HCT116 (cell line): ENCODE results near the gene DLL1. TPM values are rescaled to one million over a fixed set of nuclear protein-coding genes. Genes with fewer than 3 reads are reported as not detected.

Experiments used
- ATAC-seq: fragments of 200-7000 bp; cut with Tn5 transposase; 2 replicates; pipeline ENCODE4 v1.9.1; 2020; ENCODE audit warnings: mild to moderate bottlenecking, moderate library complexity
- BruUV-seq: library from RNA; stranded (reverse); fragments of 400-500 nt; replicated peaks from 2 replicates; lab custom pipeline; 2021; lab: Mats Ljungman, UMichigan
- CTCF ChIA-PET: fragments of 300-600 bp; sonication (Branson Sonifier 250); formaldehyde crosslinking; loops from one replicate; lab custom pipeline; 2021; ENCODE audit warnings: antibody characterized with exemption; lab: Charles Lee
- POLR2A ChIA-PET: fragments of 300-600, 350-600 bp; sonication (Branson Sonifier 250); formaldehyde crosslinking; loops from one replicate; lab custom pipeline; 2021; ENCODE audit warnings: antibody characterized with exemption; lab: Charles Lee
- RAD21 ChIA-PET, 2 experiments: fragments of 300-600 bp; sonication (Branson Sonifier 250); formaldehyde crosslinking; loops; one replicate each; lab custom pipeline; 2023; ENCODE audit warnings: low total read pairs in 2 of 2; ENCODE audit not compliant: uncharacterized antibody in 2 of 2, unreplicated experiment in 2 of 2, low non-redundant PET in 1 of 2; lab: Charles Lee
- DNase-seq: peaks from one replicate; pipeline ENCODE4 v3.0.0-alpha.2; 2010; ENCODE audit warnings: low read depth, low spot score
- H2AFZ ChIP-seq: fragments of 200-600 bp; shearing (Covaris generic), sonication (generic); 2 replicates; pipeline ENCODE4 v1.6.1; 2017; ENCODE audit warnings: low read depth, mixed run types, mixed read lengths, antibody characterized with exemption, low read length; ENCODE audit not compliant: poor library complexity, severe bottlenecking
- H3K27ac ChIP-seq: 2 replicates; pipeline ENCODE4 v1.5.1; 2012; ENCODE audit warnings: low read depth, low read length
- H3K27me3 ChIP-seq: fragments of 200-600 bp; sonication (generic); 2 replicates; pipeline ENCODE4 v1.6.1; 2016; ENCODE audit warnings: mixed run types, low read length, mixed read lengths; ENCODE audit not compliant: insufficient read depth
- H3K36me3 ChIP-seq, 2 experiments: fragments of 200-500 bp in 1 of 2; fragments of 200-600 bp in 1 of 2; sonication (Bioruptor generic) in 1 of 2; sonication (generic) in 1 of 2; 2 replicates each; pipeline versions ENCODE4 v1.5.1 to v1.6.1; 2014 to 2016; ENCODE audit warnings: low read length in 2 of 2, inconsistent platforms in 1 of 2, mixed read lengths in 1 of 2, mixed run types in 1 of 2; ENCODE audit not compliant: insufficient read depth in 2 of 2, control insufficient read depth in 1 of 2
- H3K4me1 ChIP-seq, 2 experiments: fragments of 200-600 bp in 1 of 2; sonication (generic) in 1 of 2; 2 replicates each; pipeline versions ENCODE4 v1.5.1 to v1.6.1; 2012 to 2017; ENCODE audit warnings: low read length in 2 of 2, inconsistent platforms in 1 of 2, mild to moderate bottlenecking in 1 of 2, mixed read lengths in 1 of 2, mixed run types in 1 of 2, moderate library complexity in 1 of 2; ENCODE audit not compliant: insufficient read depth in 2 of 2, control insufficient read depth in 1 of 2
- H3K4me2 ChIP-seq: fragments of 200-600 bp; sonication (generic); 2 replicates; pipeline ENCODE4 v1.6.1; 2017; ENCODE audit warnings: mixed run types, low read length, mixed read lengths
- H3K4me3 ChIP-seq, 2 experiments: fragments of 200-600 bp in 1 of 2; sonication (generic) in 1 of 2; replicated peaks in 1 of 2; 2 replicates each; pipeline ENCODE4 v1.5.1; 2011 to 2016; ENCODE audit warnings: low read length in 2 of 2, control low read depth in 1 of 2, low read depth in 1 of 2, mild to moderate bottlenecking in 1 of 2, mixed read lengths in 1 of 2, mixed run types in 1 of 2
- H3K79me2 ChIP-seq: fragments of 200-600 bp; sonication (generic); 2 replicates; pipeline ENCODE4 v1.6.1; 2017; ENCODE audit warnings: mild to moderate bottlenecking, mixed run types, low read length, moderate library complexity, mixed read lengths; ENCODE audit not compliant: insufficient read depth
- H3K9ac ChIP-seq: fragments of 200-600 bp; sonication (generic); 2 replicates; pipeline ENCODE4 v1.6.1; 2016; ENCODE audit warnings: low read length, mixed read lengths
- H3K9me2 ChIP-seq: fragments of 200-600 bp; sonication (generic), shearing (Covaris generic); 2 replicates; pipeline ENCODE4 v1.6.1; 2017; ENCODE audit warnings: mixed run types, mild to moderate bottlenecking, moderate library complexity; ENCODE audit not compliant: insufficient read depth
- H3K9me3 ChIP-seq, 2 experiments: fragments of 200-500 bp in 1 of 2; fragments of 200-600 bp in 1 of 2; sonication (Bioruptor generic) in 1 of 2; sonication (generic) in 1 of 2; 2 replicates each; pipeline ENCODE4 v1.6.1; 2014 to 2017; ENCODE audit warnings: low read length in 2 of 2, mixed read lengths in 2 of 2, inconsistent platforms in 1 of 2, low read depth in 1 of 2, mild to moderate bottlenecking in 1 of 2, mixed run types in 1 of 2, moderate library complexity in 1 of 2; ENCODE audit not compliant: control insufficient read depth in 1 of 2, insufficient read depth in 1 of 2
- H4K20me1 ChIP-seq: fragments of 200-600 bp; sonication (generic), shearing (Covaris generic); 2 replicates; pipeline ENCODE4 v1.6.1; 2017; ENCODE audit warnings: mixed run types, mild to moderate bottlenecking, moderate library complexity; ENCODE audit not compliant: insufficient read depth
- CBX3 ChIP-seq: IDR thresholded peaks from 2 replicates; pipeline ENCODE4 v1.6.1; 2012; ENCODE audit warnings: low read depth
- ELF1 ChIP-seq: IDR thresholded peaks from 2 replicates; pipeline ENCODE4 v1.6.1; 2012; ENCODE audit warnings: low read depth, borderline replicate concordance
- EZH2 ChIP-seq: fragments of 200-600 bp; sonication (generic); IDR thresholded peaks from 2 replicates; pipeline ENCODE4 v1.6.1; 2017; ENCODE audit warnings: antibody characterized with exemption, mixed run types
- EZH2phosphoT487 ChIP-seq: fragments of 200-600 bp; IDR thresholded peaks from 2 replicates; pipeline ENCODE4 v1.6.1; 2018; ENCODE audit warnings: antibody characterized with exemption, borderline replicate concordance
- FOSL1 ChIP-seq: IDR thresholded peaks from 2 replicates; pipeline ENCODE4 v1.6.1; 2012; ENCODE audit warnings: low read depth
- JUND ChIP-seq: IDR thresholded peaks from 2 replicates; pipeline ENCODE4 v1.6.1; 2012
- MAX ChIP-seq: IDR thresholded peaks from 2 replicates; pipeline ENCODE4 v1.6.1; 2012
- POLR2A ChIP-seq: IDR thresholded peaks from 2 replicates; pipeline ENCODE4 v1.7.0; 2011; ENCODE audit warnings: borderline replicate concordance; ENCODE audit not compliant: insufficient read depth, insufficient read length; ENCODE audit errors: extremely low read depth
- POLR2AphosphoS5 ChIP-seq: IDR thresholded peaks from 2 replicates; pipeline ENCODE4 v1.6.1; 2011; ENCODE audit warnings: mild to moderate bottlenecking, low read depth, low read length, moderate library complexity
- RAD21 ChIP-seq: IDR thresholded peaks from 2 replicates; pipeline ENCODE4 v1.6.1; 2012; ENCODE audit warnings: low read depth, mild to moderate bottlenecking
- SIN3A ChIP-seq: IDR thresholded peaks from 2 replicates; pipeline ENCODE4 v1.6.1; 2012; ENCODE audit warnings: low read depth
- SP1 ChIP-seq: IDR thresholded peaks from 2 replicates; pipeline ENCODE4 v1.6.1; 2012; ENCODE audit warnings: low read depth
- TCF7L2 ChIP-seq: IDR thresholded peaks from 2 replicates; pipeline ENCODE4 v1.7.0; 2011; ENCODE audit warnings: borderline replicate concordance, inconsistent platforms; ENCODE audit not compliant: insufficient read depth, insufficient read length; ENCODE audit errors: extremely low read depth
- ZBTB33 ChIP-seq: IDR thresholded peaks from 2 replicates; pipeline ENCODE4 v1.6.1; 2011; ENCODE audit warnings: mild to moderate bottlenecking, low read length, moderate library complexity; ENCODE audit not compliant: insufficient replicate concordance; ENCODE audit errors: extremely low read depth
- ZFX ChIP-seq: fragments of 450-650 bp; IDR thresholded peaks from 2 replicates; pipeline ENCODE4 v1.6.1; 2017
- intact Hi-C: fragments of 100-400 bp; cut with micrococcal nuclease; formaldehyde crosslinking; loops from 2 replicates; pipeline ENCODE4 v1.10.0; 2022
- total RNA-seq: library from RNA; stranded (reverse); gene quantifications from one replicate; pipeline ENCODE4 v1.2.1, GENCODE V29; 2021; ENCODE audit not compliant: unreplicated experiment

The DLL1 gene
- total RNA-seq, 1 experiment from 2014 or later = 5.3 TPM

- no peak overlapping the region for H2AFZ ChIP-seq
- ChIA-PET CTCF (no interaction called here), RAD21 (no interaction called here), POLR2A (no interaction called here)
- H3K27me3 ChIP-seq = no peaks in the 10 kb centered on the region
- peak overlapping the region; percentile 81 for H3K4me2 ChIP-seq
- no peak for ATAC-seq
- peaks cover 55% of the 10 kb centered on the region for H3K79me2 ChIP-seq
- no peak for DNase-seq
- no TSS peak for BruUV-seq
- TF ChIP-seq SIN3A (peak; percentile 31; the same call in 1 of the 2 replicates), ZBTB33 (no peak)
- H3K27ac ChIP-seq = peak overlapping the region; percentile 75
- H3K36me3 ChIP-seq = no peaks in the 10 kb centered on the region
- H3K9ac ChIP-seq = peak overlapping the region; percentile 94
- H3K9me3 ChIP-seq = no peaks in the 10 kb centered on the region
- peaks cover 10 to 24% of the 10 kb centered on the region in 2 experiments for H3K4me1 ChIP-seq
- H3K4me3 ChIP-seq = peak overlapping the region; percentile 98 to 99
- H3K9me2 ChIP-seq = no peaks in the 10 kb centered on the region
- no peaks in the 10 kb centered on the region for H4K20me1 ChIP-seq
- intact Hi-C loops = loop anchor here (10.0 kb wide), 1 partner anchor 512 kb away; no protein-coding TSS in a partner anchor
These were observed 16.2 kb upstream of the DLL1 start for GRCh38 chr6:170307080-170307545.

- no peak within 1 kb of the TSS for H2AFZ ChIP-seq
- BruUV-seq = no TSS peak
- peak within 1 kb of the TSS; percentile 75 for H3K27ac ChIP-seq
- H3K36me3 ChIP-seq = no peaks in the 10 kb centered on the region
- no peaks in the 10 kb centered on the region for H3K27me3 ChIP-seq
- H3K79me2 ChIP-seq = peaks cover 49% of the 10 kb centered on the region
- ChIA-PET POLR2A (no interaction called here), CTCF (no interaction called here), RAD21 (interaction anchor here in 1 of 2 experiments (0.6 kb wide), 1 partner anchor 16 kb away, joined by 3 read pairs; the partner anchor contains the start of gene DLL1)
- ATAC-seq (peak; percentile 94), DNase-seq (peak; percentile 86)
- peak within 1 kb of the TSS; percentile 94 for H3K9ac ChIP-seq
- no peaks in the 10 kb centered on the region for H3K9me3 ChIP-seq
- peaks cover 10 to 24% of the 10 kb centered on the region in 2 experiments for H3K4me1 ChIP-seq
- peak within 1 kb of the TSS; percentile 98 to 99 for H3K4me3 ChIP-seq
- no peaks in the 10 kb centered on the region for H4K20me1 ChIP-seq
- peak within 1 kb of the TSS; percentile 81 for H3K4me2 ChIP-seq
- no peaks in the 10 kb centered on the region for H3K9me2 ChIP-seq
- TF ChIP-seq RAD21 (no peak), SP1 (no peak; the same call in 1 of the 2 replicates), EZH2phosphoT487 (no peak), EZH2 (no peak), JUND (no peak), ZFX (peak; percentile 97), POLR2AphosphoS5 (peak; percentile 98), SIN3A (peak; percentile 87), ELF1 (peak; percentile 70), TCF7L2 (peak; percentile 48), POLR2A (peak; percentile 65), FOSL1 (no peak), MAX (peak; percentile 76), CBX3 (no peak)
- intact Hi-C loops = loop anchor here (10.0 kb wide), 1 partner anchor 512 kb away; no protein-coding TSS in a partner anchor
These were observed 15.6 kb upstream of the DLL1 start, which contains the start of gene FAM120B for GRCh38 chr6:170306324-170307079. Gene FAM120B, plus strand, starts transcription at chr6:170306758. Its CDS starts 10,633 bp downstream, at chr6:170317391.
